ENCODE results near the gene ASCC2.

The ASCC2 gene

GRCh38 chr22:29817724-29818123 lies 20.4 kb downstream of the ASCC2 start:
- no peak for FAIRE-seq
- DNase-seq (ENCODE audit: low spot score): no peak

GRCh38 chr22:29816980-29817379 lies 21.1 kb downstream of the ASCC2 start:
- DNase-seq (ENCODE audit: low spot score) (no peak), FAIRE-seq (no peak)

- no peak for FAIRE-seq
- DNase-seq (ENCODE audit: low spot score): no peak
Measured at GRCh38 chr22:29816539-29816938, 21.5 kb downstream of the ASCC2 start.

GRCh38 chr22:29816128-29816527 lies 21.9 kb downstream of the ASCC2 start:
- no peak for DNase-seq (ENCODE audit: low spot score)

GRCh38 chr22:29815580-29815979 lies 22.5 kb downstream of the ASCC2 start:
- no peak for DNase-seq (ENCODE audit: low spot score)
- FAIRE-seq: no peak

More at GRCh38 chr22:29816128-29816527, 21.9 kb downstream of the ASCC2 start:
- FAIRE-seq: no peak

GRCh38 chr22:29814003-29814402 lies 24.1 kb downstream of the ASCC2 start:
- FAIRE-seq (peak; percentile 56), DNase-seq (ENCODE audit: low spot score) (no peak)

GRCh38 chr22:29813563-29813962 lies 24.5 kb downstream of the ASCC2 start:
- peak; percentile 62 for DNase-seq (ENCODE audit: low spot score)
- no peak for FAIRE-seq

GRCh38 chr22:29813126-29813525 lies 24.9 kb downstream of the ASCC2 start:
- FAIRE-seq: no peak

GRCh38 chr22:29811377-29811776 lies 26.7 kb downstream of the ASCC2 start:
- FAIRE-seq (peak; percentile 32), DNase-seq (ENCODE audit: low spot score) (no peak)

More at GRCh38 chr22:29813126-29813525, 24.9 kb downstream of the ASCC2 start:
- no peak for DNase-seq (ENCODE audit: low spot score)

GRCh38 chr22:29810216-29810615 lies 27.9 kb downstream of the ASCC2 start:
- no peak for DNase-seq (ENCODE audit: low spot score)
- FAIRE-seq: no peak

- FAIRE-seq: peak; percentile 5
- no peak for DNase-seq (ENCODE audit: low spot score)
Measured at GRCh38 chr22:29806196-29806595, 31.9 kb downstream of the ASCC2 start.

- DNase-seq (ENCODE audit: low spot score) (no peak), FAIRE-seq (no peak)
Measured at GRCh38 chr22:29804985-29805384, 33.1 kb downstream of the ASCC2 start.

GRCh38 chr22:29803190-29803589 lies 34.9 kb downstream of the ASCC2 start:
- FAIRE-seq (no peak), DNase-seq (ENCODE audit: low spot score) (no peak)

GRCh38 chr22:29801796-29802195 lies 36.3 kb downstream of the ASCC2 start:
- no peak for FAIRE-seq
- DNase-seq (ENCODE audit: low spot score): no peak

- DNase-seq (ENCODE audit: low spot score): no peak
Measured at GRCh38 chr22:29801153-29801552, 36.9 kb downstream of the ASCC2 start.

GRCh38 chr22:29799217-29799680 lies 38.8 kb downstream of the ASCC2 start:
- DNase-seq (ENCODE audit: low spot score) (peak; percentile 86), FAIRE-seq (peak; percentile 91)

More at GRCh38 chr22:29801153-29801552, 36.9 kb downstream of the ASCC2 start:
- no peak for FAIRE-seq

- DNase-seq (ENCODE audit: low spot score) (no peak), FAIRE-seq (no peak)
Measured at GRCh38 chr22:29798801-29799200, 39.3 kb downstream of the ASCC2 start.

GRCh38 chr22:29798318-29798717 lies 39.8 kb downstream of the ASCC2 start:
- FAIRE-seq: no peak
- DNase-seq (ENCODE audit: low spot score): no peak

GRCh38 chr22:29797351-29797750 lies 40.7 kb downstream of the ASCC2 start:
- FAIRE-seq (no peak), DNase-seq (ENCODE audit: low spot score) (no peak)

GRCh38 chr22:29795663-29796062 lies 42.4 kb downstream of the ASCC2 start:
- FAIRE-seq (no peak), DNase-seq (ENCODE audit: low spot score) (no peak)

GRCh38 chr22:29793396-29793795 lies 44.7 kb downstream of the ASCC2 start:
- FAIRE-seq: peak; percentile 58
- DNase-seq (ENCODE audit: low spot score): no peak

GRCh38 chr22:29790061-29790460 lies 48.0 kb downstream of the ASCC2 start:
- FAIRE-seq: no peak
- DNase-seq (ENCODE audit: low spot score): no peak

GRCh38 chr22:29788339-29789279 lies 49.5 kb downstream of the ASCC2 start:
- DNase-seq (ENCODE audit: low spot score) (no peak), FAIRE-seq (no peak)
